NB4 (cell line): ENCODE results near the gene CELA3A.
A peak's percentile ranks its signal among the peaks of the same experiment; 100 is the strongest.

Source experiments
- DNase-seq: peaks from one replicate; pipeline ENCODE4 v3.0.0; 2010; ENCODE audit warnings: low read depth
- H3K4me3 ChIP-seq: one replicate; pipeline ENCODE4 v1.5.1; 2011; ENCODE audit warnings: mild to moderate bottlenecking, low read depth, low read length, moderate library complexity
- MYC ChIP-seq: IDR thresholded peaks from 2 replicates; pipeline ENCODE4 v1.6.1; 2011; ENCODE audit warnings: low read depth, low read length
- POLR2A ChIP-seq: IDR thresholded peaks from 2 replicates; pipeline ENCODE4 v1.6.1; 2011; ENCODE audit warnings: mild to moderate bottlenecking; ENCODE audit not compliant: insufficient read length; ENCODE audit errors: extremely low read depth
- TF ChIP-seq, protein P1 (sequence below): IDR thresholded peaks from 2 replicates; pipeline ENCODE4 v1.6.1; 2011; ENCODE audit warnings: low read depth, low read length
- TF ChIP-seq, protein P2 (sequence below): IDR thresholded peaks from one replicate; pipeline ENCODE4 v1.5.1; 2012; ENCODE audit warnings: low read depth, low read length

Gene CELA3A

DNA sequence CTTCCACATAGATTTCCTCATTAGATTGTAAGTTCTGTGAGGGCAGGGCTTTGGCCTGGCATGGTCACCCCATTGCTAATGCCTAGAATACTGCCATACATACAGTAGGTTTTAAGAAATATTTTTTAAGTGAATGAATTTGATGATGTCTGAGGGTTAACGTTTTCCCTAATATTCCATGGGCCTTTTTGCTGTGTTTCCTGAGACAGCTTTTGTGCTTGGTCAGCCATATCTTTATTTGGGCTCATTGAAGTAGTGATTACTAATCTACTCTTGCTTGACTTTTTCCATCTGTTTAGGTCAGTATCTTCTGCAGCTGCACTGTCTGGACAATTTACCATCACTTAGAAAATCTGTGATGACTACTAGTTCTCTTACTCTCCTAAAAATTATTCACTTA lies 54.6 kb downstream of the CELA3A start:
- DNase-seq: no peak
- TF ChIP-seq, protein P1, sequence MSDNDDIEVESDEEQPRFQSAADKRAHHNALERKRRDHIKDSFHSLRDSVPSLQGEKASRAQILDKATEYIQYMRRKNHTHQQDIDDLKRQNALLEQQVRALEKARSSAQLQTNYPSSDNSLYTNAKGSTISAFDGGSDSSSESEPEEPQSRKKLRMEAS: no peak
- TF ChIP-seq, protein P2, sequence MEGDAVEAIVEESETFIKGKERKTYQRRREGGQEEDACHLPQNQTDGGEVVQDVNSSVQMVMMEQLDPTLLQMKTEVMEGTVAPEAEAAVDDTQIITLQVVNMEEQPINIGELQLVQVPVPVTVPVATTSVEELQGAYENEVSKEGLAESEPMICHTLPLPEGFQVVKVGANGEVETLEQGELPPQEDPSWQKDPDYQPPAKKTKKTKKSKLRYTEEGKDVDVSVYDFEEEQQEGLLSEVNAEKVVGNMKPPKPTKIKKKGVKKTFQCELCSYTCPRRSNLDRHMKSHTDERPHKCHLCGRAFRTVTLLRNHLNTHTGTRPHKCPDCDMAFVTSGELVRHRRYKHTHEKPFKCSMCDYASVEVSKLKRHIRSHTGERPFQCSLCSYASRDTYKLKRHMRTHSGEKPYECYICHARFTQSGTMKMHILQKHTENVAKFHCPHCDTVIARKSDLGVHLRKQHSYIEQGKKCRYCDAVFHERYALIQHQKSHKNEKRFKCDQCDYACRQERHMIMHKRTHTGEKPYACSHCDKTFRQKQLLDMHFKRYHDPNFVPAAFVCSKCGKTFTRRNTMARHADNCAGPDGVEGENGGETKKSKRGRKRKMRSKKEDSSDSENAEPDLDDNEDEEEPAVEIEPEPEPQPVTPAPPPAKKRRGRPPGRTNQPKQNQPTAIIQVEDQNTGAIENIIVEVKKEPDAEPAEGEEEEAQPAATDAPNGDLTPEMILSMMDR: no peak
- no peak for TF ChIP-seq POLR2A
- no peak for TF ChIP-seq MYC
- peak overlapping the region; percentile 32 for H3K4me3 ChIP-seq

DNA sequence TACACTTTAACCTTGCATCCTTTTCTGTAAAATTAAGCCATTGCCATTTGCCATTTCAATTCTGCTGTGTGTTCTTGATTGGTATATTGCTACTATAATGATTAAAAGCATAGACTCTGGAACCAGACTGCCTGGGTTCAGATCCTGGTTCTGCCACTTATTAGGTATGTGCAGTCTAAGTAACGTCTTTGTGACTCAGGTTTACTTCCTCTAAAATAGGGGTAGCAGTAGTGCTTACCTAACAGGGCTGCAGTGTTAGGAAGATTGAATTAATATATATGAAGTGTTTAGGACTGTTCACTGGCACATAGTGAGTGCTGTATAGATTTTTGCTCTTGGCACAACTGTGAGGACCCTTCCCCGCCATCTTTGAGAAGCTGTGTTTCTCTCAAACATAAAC lies 55.5 kb downstream of the CELA3A start:
- H3K4me3 ChIP-seq: peak overlapping the region; percentile 21
- TF ChIP-seq POLR2A (no peak), MYC (no peak)
- TF ChIP-seq, protein P1: no peak
- TF ChIP-seq, protein P2: no peak
- peak; percentile 29 for DNase-seq

DNA sequence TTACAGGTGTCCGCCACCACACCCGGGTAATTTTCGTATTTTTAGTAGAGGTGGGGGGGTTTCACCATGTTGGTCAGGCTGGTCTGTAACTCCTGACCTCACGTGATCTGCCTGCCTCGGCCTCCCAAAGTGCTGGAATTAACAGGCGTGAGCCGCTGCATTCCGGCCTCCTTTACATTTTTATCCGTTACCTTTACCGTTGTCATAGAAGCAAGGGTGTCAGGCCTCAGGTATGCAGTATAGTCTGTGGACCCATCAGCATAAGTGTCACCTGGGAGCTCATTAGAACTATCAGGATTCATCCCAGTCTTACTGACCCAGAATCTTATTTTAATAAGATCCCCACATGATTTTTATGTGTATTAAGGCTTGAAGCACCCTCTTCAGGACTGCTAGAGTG lies 56.4 kb downstream of the CELA3A start:
- H3K4me3 ChIP-seq: no peak overlapping the region
- DNase-seq: no peak
- TF ChIP-seq, protein P2: peak; percentile 2
- TF ChIP-seq POLR2A: no peak
